HG03066 (cell line): ENCODE measurements around the gene FER1L5.

Source experiments
- ATAC-seq: cut with Tn5 transposase; IDR thresholded peaks from one replicate; pipeline ENCODE4 v1.9.1; 2021; ENCODE audit warnings: low read depth; ENCODE audit not compliant: unreplicated experiment

Gene FER1L5

DNA sequence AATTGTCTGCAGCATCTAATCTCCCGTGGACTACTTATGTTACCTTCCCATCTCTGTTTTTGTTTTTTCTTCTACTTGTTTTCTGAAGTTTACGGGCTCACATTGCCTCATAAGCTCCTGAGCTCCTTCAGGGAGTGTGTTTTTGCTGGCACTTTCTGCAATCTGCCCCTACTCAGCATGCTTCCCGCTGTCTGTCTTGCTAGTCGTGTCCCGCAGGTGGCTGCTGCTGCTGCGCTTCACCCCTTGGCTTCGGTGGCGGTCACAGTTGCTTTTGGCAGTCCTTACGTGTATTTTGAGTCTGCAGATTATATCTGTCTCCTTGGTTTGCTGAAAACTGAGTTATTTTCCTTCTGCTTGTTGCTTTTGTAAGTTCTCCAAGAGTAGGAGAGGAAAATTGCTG lies 37.3 kb downstream of the FER1L5 start:
- no peak for ATAC-seq

DNA sequence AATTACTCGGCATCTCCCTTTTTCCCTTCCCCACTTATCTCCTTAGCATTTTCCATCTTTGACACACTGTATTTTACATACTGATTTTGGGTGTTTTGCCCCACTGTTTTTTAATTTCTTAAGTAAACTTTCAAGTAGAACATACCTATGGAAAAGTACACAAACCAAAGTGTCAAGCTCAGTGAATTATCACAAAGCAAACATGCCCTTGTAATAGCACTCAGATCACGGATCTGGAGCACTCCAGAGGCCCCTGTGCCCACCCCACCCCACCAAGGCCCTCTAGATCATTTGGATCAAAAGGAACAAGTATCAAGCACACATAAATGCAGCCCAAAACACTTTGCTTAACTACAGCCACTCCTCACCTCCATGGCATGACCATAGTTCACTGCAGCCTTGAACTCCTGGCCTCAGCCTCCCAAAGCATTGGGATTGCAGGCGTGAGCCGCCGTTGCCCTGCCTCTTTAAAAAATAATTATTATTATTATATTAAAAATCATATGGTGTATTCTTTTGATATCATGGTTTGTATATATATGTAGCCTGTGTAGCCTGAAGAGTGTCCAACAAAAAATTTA lies 38.1 kb downstream of the FER1L5 start:
- ATAC-seq, result no peak

DNA sequence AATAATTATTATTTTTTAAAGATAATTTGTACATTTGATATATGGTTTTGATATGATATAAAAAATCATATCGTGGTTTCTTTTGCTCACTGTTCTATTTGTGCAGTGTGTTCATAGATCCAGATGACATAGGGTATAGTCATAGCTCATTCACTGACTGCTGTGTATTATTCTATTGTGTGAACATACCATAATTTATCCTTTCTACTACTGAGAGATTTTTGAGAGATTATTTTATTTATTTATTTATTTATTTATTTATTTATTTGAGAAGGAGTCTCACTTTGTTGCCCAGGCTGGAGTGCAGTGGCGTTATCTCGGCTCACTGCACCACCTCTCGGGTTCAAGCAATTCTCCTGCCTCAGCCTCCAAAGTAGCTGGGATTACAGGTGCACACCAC lies 39.0 kb downstream of the FER1L5 start:
- ATAC-seq, result no peak

DNA sequence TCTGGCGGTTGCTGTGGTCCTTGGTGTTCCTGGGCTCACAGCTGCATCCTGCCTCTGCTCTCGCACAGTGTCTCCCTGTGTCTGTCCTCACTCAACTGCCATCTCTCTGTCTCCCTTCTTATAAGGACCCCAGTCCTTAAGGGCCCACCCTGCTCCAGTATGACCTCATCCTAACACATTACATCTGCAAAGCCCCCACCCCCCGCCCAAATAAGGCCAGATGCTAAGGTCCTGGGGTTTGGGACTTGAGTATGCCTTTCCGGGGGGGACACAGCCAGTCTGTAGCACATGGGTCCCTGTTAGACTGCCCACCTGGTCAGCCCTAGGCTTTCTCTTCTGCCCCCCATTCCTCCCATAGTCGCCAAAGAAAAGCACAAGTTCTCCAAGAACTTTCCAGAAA lies 40.7 kb downstream of the FER1L5 start:
- no peak for ATAC-seq

DNA sequence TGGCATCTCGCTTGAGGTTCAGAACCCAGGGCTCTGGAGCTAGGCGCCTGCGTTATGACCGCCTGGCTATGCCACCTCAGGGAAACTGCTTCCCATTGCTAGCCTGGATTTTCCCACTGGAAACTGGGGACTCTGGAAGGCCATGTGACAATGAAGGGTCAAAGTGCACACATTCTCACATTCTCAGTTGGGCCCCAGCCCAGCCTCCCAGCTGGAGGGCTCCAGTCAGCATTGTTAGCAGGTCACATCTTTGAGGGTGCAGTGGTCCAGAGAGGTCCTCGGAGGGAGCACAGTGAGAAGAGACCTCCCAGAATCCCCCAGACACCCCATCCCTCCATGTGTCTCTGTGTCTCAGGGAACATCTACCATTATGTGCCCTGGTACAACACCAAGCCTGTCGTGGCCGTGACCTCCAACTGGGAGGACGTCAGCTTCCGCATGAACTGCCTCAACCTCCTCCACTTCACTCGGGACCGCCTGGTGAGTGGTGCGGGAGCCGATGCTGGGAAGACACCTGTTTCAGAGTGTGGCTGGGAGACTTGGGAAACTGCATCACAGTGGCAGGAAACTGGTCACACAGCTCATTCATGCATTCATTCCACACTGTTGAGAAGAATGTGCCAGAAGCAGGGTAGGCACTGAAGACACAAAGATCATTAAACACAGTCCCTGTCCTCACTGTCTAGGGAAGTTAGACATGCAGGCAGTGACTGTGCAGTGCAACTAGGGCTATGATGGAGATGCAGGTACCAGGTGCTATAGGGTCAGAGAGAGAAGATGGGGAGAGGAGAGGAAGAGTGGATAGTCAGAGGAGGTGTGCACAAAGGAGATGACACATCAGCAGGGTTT lies 41.6 kb downstream of the FER1L5 start:
- no peak for ATAC-seq

DNA sequence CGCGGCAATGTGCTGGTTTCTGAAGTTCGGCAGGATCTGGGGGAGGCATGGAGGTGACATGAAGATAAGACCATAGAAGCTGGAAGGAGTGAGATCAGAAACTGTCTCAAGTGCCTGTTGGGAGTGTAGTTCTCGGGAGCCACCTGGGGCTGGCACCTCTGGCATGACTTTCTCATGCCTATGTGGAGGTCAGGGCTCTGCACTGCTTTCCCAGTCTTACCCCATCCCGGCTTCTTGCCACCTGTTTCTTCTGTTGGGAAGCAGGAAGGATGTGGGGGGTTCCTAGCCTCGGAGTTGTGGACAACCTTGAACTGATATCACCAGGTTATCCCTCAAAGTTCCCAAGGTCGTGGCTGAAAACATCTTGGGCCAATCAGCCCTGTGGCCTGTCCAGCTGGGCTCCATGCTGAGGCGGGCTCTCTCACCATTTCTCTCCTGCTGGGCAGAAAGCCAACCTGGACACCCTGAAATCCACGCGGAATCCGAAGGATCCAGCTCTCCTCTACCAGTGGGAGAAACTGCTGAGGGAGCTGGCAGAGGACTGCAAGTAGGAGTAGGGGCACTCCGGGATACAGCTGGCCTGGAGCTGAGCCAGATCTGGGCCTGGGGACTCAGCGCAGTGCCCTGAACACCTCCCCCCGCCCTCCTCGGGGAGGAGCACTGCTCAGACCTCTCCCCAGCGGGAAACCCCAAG lies 42.5 kb downstream of the FER1L5 start:
- ATAC-seq, result no peak

DNA sequence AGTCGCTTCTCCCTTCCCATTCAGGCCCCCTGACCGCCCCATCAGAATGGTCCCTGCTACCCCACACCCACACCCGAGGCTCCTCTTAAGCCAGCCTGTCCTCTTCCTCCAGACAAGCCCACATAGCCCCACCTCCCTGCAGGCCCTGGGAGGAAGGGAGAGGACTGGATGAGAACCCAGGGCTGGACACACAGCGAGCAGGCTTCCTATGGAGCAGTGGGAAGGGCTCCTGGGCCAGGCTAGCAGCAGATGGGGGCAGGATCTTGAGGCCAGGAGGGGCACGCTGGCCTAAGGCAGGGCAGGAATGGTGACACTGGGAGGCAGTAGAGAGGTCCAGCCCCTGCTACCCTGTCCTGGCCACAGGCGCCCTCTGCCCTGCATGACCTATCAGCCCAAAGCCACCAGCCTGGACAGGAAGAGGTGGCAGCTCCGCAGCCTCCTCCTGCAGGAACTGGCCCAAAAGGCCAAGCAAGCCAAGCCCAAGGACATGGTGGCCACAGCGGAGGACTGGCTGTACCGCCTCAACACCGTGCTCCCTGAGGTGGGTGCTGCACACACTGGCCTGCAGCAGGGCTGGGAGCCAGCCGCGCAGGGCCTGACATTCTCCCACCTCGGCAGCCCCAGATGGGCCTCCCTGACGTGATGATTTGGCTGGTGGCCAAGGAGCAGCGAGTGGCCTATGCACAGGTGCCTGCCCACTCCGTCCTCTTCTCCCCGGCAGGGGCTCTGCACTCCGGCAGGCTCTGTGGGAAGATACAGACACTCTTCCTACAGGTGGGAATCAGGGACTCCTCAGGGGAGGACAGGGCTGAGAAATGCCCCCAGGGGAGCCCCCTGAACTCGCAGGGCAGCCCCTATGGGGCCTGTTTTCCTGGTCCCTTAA lies 43.3 kb downstream of the FER1L5 start:
- ATAC-seq, result no peak

DNA sequence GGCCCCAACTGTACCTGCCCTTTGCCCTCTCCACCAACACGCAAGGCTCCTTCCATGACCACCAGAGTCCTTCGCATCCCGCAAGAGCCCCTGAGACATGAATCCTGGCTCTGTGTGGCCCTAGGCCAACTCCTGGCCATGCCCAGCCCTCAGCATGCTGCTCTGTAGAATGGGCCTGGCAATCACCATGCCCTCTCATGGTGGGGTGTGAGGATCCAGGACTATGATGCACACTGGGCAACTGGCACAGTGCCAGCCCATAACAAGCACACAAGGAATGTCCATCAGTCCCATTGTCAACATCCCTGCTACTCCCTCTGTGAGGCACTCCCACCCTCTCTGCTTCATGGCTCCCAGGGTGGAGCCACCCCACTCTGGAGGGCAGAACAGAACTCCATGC lies 44.7 kb downstream of the FER1L5 start:
- no peak for ATAC-seq

DNA sequence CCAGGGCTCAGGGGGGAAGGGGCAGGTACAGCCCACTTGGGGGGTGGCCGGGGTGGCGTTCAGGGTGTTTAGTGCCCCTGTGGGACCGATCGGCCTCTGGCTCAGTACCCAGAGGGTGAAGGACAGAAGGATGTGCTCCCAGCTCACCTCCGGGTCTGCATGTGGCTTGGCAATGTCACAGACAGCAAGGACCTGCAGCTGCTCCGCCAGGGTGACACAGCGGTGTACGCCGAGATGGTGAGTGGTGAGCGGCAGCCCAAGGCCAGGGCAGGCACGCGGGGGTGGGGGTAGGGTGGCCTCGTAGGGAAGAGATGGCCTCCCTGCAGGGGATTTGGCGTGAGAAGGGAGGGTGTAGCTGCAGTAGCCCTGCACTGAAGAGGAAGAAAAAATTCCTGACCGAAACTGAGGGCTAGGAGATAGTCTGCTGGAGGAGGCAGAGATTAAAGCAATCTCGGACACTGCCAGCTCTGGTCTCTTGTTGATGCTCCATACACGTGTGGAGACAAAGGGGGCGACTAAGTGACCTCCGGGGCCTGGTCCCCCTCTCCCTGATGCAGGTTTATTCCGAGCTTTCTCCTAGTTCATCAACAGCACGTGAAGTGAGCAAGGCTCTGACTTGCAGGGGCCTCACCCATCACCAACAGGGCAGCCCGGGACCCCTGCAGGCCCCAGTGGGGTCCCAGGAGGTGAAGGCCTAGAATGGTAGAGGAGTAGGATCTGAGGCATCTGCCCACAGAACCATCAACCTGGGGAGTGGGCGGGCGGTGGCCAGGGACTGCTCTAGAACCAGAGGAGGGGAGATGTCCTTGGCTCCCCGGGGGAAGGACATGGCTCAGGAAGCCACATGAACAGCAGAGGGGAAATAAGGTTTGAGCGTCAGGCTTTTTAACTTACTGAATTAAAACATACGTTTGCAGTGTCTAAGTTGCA lies 45.4 kb downstream of the FER1L5 start:
- ATAC-seq, result no peak

DNA sequence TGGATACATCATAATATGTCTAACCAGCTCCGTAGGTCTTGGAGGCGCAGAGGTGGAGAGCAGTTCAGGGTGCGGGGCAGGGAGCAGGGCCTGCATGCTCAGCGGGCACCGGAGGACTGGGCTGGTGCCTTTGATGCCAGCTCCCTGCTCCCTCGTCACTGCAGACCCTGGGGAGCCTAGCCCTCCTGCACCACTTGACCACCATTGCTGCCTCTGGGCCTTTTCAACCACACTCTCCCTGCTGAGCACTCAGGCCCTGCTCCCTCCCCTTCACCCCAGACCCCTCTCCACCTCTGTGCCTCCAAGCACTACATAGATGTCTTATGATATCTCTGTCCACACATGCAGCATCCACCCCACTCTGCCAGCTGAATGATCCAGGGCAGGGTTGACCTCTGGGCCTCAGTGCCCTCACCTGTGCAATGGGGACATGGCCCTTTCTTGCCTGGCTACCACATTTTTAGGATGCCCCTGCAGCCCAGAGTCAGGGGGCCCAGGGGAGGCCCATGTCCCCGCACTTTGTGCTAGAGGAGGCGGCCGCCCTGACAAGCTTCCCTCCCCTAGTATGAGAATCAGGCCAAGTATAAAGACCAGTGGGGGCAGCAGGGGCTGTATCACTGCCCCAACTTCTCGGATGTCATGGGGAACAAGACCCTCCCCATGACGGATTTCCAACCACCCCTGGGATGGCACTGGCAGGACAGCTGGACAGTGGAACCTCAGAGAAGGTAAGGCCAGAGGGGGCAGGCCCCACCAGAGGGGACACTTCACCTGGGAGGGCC lies 46.3 kb downstream of the FER1L5 start:
- no peak for ATAC-seq

DNA sequence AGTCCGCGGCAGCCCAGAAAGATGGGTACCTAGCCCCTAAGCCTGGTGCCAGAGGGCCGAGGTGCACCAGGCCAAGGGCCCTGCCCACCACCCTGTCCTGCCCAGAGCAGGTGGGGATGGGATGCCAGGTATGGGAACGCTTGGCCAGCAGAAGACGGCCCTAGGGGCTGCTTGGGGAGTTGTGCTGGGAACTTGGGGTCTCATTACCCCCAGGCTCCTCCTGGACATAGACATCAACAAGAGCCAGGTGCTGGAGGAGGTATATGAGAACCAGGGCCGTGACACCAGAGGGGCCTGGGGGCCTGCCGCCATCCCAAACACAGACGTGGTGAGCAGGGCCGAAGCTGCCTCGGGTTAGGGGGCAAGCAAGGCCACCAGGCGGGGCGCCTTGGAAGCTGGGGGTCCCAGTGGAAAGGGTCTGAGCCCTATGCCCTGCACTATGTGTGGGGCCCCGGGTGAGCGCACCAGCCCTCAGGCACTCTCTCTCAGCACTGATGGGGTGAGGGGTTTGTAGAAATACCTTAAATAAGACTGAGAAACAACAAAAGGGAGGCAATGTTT lies 46.9 kb downstream of the FER1L5 start:
- ATAC-seq, result no peak

DNA sequence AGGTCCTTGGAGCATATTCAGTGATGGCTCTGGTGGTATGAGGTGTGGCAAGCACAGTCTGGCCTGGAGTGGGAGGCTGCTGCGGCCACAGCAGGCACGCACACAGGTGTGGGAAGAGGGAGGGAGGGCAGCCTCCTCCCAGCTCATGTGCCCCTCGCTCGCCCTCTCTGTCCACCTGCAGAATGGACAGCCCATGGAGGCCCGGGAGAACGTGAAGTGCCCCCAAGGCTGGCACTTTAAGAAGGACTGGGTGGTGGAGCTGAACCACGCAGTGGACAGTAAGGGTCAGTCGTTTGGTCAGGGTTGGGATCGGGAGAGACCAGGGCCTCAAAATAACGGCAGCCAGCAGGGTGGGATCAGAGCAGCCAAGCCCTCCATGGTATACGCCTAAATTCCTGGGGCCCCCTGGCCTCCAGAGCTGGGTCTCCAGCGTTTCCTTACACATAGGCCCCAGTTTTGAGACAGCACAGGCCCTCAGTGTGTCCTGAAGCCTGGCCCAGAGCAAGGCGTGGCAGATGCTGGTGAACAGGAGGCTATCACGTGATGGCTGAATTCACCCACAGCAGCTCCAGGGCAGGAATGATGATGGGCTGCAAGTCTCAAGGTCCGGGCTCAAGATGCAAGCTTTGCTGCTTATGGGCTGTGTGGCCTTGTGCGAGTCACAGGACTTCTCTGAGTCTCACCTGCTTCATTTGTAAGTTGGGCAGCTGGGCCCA lies 47.9 kb downstream of the FER1L5 start:
- no peak for ATAC-seq

DNA sequence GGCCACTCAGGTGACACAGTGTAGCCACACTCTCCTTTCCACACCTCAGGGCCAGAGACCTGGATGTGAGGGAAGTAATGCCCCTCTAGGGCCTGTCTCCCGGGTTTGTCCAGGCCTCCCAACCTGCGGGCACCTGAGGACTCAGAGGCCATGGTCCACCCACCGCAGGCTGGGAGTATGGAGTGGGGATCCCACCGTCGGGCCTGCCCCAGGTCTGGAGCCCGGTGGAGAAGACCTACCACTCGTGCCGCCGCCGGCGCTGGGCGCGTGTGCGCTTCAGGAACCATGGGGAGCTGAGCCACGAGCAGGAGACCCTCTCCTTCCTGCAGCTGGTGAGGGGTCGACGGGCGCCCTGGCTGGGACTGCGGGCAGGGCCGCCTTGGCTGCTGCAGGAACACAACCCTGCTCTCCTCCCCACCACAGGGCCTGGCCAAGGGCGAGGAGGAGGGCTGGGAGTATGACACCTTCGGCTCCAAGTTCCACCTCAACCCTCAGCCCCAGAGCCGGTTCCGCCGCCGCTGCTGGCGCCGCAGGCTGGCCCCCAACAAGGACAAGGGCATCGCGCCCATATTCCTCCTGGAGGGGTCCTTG lies 48.6 kb downstream of the FER1L5 start:
- ATAC-seq, result no peak

DNA sequence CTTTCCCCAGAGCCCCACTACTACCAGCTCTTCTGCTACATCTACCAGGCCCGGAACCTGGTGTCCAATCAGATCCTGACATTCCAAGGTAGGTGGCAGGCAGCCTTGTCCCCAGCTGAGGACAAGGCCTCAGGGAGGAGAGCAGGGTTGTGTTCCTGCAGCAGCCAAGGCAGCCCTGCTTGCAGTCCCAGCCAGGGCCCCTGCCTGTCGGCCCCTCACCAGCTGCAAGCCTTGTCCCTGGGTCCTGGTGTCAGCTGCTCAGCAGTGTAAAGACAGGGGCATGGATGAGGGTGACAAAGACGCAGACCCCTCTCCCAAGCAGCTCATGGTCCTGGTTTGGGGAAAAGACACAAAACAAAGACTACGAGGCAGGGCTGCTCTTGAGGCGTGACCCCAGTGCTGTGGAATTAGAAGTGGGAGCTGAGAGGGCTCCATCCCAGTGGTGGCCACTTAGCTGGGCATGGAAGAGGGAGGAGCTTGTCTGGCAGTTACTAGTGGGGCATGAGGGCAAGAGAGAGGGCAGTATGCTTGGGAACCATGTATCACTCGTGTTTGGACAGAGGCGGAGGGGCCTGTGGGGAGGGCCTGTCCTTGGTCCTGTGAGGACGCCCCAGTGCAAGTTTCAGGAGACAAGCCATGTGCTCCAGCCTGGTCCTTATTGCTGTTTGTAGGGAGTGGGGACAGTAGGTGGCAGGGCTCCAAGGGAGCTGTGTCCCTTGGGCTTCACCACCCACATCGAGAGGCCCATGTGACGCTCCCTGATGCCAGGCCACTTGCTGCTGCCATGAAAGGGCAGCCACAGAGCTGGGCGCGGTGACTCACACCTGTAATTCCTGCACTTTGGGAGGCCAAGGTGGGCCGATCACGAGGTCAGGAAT lies 49.8 kb downstream of the FER1L5 start:
- ATAC-seq, result no peak

DNA sequence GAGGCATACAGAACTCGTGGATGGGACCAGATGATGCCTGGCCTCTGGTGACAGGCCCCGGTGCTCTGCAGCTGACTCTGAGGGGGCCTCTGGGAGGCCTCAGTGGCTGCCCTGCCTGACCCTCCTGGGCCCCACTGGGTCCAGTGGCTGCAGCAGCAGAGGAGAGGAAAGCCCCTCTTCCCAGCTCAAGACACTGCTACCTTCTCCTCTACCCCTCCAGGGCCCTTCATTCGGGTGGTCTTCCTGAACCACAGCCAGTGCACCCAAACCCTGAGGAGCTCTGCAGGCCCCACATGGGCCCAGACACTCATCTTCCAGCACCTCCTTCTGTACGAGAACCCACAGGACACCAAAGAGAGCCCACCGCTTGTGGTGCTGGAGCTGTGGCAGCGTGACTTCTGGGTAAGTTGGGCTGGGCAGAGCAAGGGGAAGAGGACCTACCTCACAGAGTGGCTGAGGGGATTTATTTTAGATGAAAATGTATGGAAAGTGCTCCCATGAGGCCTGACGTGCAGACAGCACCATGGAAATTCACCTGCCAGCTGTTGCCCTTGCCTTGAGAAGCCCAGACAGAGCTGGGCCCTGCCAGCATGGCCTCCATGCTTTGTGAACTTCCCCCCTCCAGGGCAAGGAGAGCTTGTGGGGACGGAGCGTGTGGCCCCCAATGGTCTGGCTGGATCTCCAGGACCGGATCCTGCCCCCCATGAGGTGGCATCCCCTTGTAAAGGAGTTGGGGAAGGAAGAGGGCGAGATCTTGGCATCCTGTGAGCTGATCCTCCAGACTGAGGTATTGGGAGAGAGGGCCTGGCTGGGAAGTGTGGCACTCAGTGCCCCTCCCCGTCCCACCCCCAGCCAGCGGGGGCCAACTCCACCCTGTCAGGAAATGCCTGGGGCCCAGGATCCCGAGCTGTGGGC lies 51.0 kb downstream of the FER1L5 start:
- no peak for ATAC-seq

DNA sequence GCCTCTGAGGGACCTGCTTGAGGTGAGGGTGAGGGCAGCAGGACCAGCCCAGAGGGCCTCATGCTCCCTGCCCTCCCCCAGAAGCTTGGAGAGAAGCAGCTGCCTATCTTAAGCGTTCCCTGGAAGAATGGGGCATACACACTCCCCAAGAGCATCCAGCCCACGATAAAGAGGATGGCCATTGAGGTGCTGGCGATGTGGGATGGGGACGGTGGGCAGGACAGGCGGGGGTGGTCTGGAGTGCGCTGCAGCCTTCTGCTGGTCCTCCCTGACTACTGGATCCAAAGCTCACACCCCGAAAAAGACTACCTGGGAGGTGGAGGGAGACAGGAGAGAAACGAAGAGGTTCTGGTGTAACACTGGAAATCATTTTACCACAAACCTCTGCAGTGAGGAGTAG lies 51.7 kb downstream of the FER1L5 start:
- no peak for ATAC-seq
